RCC 7860 (cell line): ENCODE data around the gene NAA50.

Experiments
- DNase-seq: peaks from one replicate; pipeline ENCODE4 v3.0.0-alpha.2; 2015; ENCODE audit warnings: low spot score
- FAIRE-seq: peaks from 2 replicates; lab custom pipeline; 2012; peaks lifted over from hg19 to GRCh38; lab: Jason Lieb, UNC

NAA50 gene

DNA sequence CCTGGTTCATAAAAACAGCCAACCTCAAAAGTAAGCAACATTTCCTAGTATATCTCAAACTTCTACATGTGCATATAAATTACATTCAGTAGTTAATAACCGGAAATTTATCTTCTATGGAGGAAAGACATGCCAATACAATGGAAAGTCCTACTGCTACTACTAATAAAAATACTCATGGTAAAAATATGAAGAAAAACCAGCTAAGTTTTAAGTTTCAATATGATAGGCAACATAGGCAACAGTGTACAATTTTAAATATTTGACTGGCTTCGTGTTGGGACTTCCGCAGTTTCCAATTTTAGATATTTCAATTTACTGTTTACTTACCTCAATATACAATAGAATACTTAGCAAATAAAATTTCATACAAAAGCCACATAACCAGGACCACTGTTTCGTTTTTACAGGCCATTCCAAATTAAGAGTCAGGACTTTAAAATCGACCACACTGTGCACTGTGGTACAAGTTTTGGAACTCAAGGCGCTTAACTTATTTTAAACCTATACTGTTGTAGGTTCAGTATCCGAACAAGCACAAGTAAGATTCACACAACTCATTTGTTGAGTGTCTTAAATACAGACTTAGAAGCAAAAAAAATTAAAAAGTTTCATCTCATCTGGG is 2.9 kb downstream of the NAA50 start:
- no peak for FAIRE-seq
- DNase-seq = no peak

GRCh38 chr3:113741620-113742019 is 4.4 kb downstream of the NAA50 start:
- no peak for DNase-seq
- FAIRE-seq = no peak

- no peak for FAIRE-seq
- DNase-seq = no peak
These were observed 5.0 kb downstream of the NAA50 start for GRCh38 chr3:113741086-113741485.

GRCh38 chr3:113736548-113737089 is 9.4 kb downstream of the NAA50 start:
- peak; percentile 76 for FAIRE-seq

GRCh38 chr3:113731694-113732093 is 14.4 kb downstream of the NAA50 start:
- FAIRE-seq = no peak
- DNase-seq = no peak

More at GRCh38 chr3:113736548-113737089, 9.4 kb downstream of the NAA50 start:
- DNase-seq = no peak

- no peak for FAIRE-seq
- no peak for DNase-seq
These were observed 15.5 kb downstream of the NAA50 start for GRCh38 chr3:113730550-113730949.

DNA sequence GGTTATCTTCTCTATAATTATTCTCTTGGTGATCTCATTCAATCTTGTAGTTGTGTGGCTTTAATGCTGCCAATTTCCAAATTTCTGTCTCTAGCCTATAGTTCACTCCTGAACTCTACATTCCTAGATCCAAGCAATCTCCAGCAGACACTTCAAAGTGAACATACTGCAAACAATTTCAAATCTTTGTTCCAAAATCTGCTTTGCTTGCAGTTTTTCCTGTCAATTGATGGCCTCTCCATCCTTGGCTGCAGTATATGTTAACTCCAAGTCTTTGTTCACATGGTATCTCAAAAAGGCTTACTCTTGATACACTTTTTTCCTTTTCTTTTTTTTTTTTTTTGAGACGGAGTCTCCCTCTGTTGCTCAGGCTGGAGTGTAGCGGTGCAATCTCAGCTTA is 17.4 kb downstream of the NAA50 start:
- FAIRE-seq = no peak

DNA sequence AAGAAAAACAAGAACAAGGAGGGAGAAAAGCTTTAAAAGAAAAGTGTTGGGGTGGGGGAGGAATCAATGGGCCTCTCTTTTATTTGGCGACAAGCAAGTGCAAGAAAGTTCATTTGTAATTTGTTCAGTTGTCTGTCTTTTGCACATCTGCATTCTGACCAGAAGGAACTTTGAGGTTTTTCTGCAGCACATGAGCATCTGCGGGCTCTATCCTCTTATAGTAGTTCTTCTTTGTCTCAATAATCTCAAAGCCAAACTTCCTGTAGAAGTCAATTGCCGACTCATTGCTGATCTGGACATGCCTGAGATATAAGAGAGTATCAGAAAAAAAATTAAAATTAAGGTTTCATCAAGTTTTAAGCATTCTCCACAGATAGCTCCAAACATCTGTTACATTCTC is 24.4 kb downstream of the NAA50 start:
- DNase-seq (no peak), FAIRE-seq (no peak)

More for the DNA sequence above, 17.4 kb downstream of the NAA50 start:
- no peak for DNase-seq

- DNase-seq = no peak
- no peak for FAIRE-seq
These were observed 26.3 kb downstream of the NAA50 start for GRCh38 chr3:113719758-113720157.

GRCh38 chr3:113719294-113719693 is 26.8 kb downstream of the NAA50 start:
- no peak for FAIRE-seq

DNA sequence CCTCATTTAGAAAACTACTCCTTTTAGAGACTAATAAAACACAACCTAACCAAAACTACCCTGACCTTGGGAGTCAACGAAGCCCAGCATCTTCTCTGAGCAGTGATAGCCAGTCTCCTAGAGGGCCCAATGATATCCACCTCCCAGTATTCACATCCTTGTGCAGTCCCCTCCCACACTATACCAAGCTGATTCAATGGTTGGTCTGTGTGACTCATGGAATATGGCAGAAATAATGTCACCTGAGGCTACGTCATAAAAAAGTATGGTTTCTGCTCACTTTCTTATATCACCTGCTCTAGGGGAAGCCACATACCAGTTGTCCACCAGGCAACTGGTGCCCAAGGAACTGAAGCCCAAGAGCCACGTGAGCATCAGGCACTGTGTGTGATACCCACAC is 28.2 kb downstream of the NAA50 start:
- DNase-seq = no peak
- FAIRE-seq = no peak

More at GRCh38 chr3:113719294-113719693, 26.8 kb downstream of the NAA50 start:
- no peak for DNase-seq

GRCh38 chr3:113717308-113717707 is 28.7 kb downstream of the NAA50 start:
- FAIRE-seq = no peak
- DNase-seq = no peak

- FAIRE-seq = no peak
- DNase-seq = no peak
These were observed 31.3 kb downstream of the NAA50 start for GRCh38 chr3:113714702-113715101.

GRCh38 chr3:113712129-113712528 is 33.9 kb downstream of the NAA50 start:
- no peak for DNase-seq
- no peak for FAIRE-seq

DNA sequence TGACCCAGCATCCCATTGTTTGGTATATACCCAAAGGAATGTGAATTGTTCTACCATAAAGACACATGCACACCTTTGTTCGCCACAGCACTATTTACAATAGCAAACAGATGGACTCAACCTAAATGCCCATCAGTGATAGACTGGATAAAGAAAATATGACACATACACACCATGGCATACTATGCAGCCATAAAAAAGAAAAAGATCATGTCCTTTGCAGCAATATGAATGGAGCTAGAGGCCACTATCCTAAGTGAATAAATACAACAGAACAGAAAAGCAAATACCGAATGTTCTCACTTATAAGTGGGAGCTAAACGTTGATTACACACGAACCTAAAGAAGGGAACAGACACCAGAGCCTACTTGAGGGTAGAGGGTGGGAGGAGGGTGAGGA is 38.2 kb downstream of the NAA50 start:
- no peak for FAIRE-seq
- DNase-seq = no peak

GRCh38 chr3:113698956-113699355 is 47.1 kb downstream of the NAA50 start:
- DNase-seq (no peak), FAIRE-seq (no peak)

- no peak for FAIRE-seq
- no peak for DNase-seq
These were observed 47.8 kb downstream of the NAA50 start for GRCh38 chr3:113698213-113698742.

DNA sequence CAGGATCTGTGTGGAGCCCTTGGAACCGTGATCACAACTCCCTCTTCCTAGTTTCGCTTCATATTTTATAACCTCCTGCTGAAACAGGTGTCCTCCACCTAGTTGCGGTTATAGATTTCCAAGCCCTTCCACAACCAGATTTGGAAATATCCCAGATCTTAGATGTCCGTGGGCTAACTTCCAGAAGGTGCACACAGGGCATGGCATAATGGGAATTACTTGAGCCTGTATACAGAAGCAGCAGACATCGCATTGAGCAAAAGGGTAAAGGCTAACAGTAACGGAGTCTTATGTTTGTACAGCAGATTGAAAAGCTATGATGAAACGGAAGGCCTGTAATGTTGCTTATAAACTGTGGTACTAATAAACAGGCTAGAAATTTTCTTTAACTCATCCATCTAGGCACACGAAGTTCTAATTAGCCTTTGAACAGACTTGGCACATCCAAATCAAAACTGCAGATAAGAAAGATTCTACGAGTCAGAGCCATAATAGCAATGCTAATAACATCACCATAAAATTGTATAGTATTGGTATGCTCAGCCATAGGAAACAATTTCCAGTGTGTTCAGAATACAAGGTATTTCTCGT is 48.5 kb downstream of the NAA50 start:
- no peak for DNase-seq
- FAIRE-seq = no peak

DNA sequence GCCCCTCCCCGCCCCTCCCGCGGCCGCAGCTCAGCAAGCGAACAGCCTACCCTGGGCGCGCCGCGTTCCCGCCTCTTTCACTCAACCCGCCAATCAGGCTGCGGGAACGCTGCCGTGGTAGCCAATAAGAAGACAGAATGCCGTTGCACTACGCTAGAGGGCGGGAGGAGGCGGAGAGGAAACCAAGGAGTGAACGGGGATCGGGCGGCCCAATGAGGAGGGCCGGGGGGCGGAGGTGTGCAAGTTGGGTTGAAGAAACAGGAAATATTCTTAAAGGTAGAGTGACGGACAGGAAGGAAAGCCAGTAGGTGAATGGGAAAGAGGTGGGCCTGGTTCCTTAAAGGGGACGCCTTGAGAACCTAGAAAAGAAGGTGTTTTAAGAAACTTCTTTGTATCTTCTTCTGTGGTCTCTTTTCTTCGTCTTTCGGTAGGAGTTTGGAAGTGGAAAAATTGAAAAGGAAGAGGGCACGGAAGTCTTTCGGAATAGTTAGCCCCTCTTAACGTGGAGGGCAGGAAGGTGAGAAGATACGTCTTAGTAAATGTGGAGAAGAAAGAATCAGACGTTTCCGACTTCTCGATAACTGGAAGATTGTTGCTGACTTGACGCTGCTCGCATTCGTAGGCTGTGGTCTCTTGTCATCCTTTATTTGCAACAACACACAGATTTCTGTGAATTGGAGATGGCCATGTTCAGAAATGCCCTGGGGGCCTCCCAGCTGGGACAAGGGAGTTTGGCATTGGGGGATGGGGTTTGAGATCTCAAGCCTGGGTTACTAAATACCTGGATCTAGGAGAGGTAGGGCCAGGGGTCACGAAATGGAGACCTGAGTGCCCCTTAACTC is 49.2 kb downstream of the NAA50 start:
- FAIRE-seq = peak; percentile 94
- DNase-seq = peak; percentile 98

- FAIRE-seq = no peak
- DNase-seq = peak; percentile 40
These were observed 50.0 kb downstream of the NAA50 start, which contains the start of gene USF3 for GRCh38 chr3:113695786-113696645. Gene USF3, minus strand, starts transcription at chr3:113696642. Its CDS starts 21,764 bp downstream, at chr3:113674878.
